NCI-H2171 treated with DMSO at 0.1 percent for 48 hours (cell line): ENCODE measurements around the gene NCK2.

Experiments used
- DNase-seq: peaks from one replicate; lab custom pipeline; 2025; lab: John Stamatoyannopoulos, UW

NCK2 gene

DNA sequence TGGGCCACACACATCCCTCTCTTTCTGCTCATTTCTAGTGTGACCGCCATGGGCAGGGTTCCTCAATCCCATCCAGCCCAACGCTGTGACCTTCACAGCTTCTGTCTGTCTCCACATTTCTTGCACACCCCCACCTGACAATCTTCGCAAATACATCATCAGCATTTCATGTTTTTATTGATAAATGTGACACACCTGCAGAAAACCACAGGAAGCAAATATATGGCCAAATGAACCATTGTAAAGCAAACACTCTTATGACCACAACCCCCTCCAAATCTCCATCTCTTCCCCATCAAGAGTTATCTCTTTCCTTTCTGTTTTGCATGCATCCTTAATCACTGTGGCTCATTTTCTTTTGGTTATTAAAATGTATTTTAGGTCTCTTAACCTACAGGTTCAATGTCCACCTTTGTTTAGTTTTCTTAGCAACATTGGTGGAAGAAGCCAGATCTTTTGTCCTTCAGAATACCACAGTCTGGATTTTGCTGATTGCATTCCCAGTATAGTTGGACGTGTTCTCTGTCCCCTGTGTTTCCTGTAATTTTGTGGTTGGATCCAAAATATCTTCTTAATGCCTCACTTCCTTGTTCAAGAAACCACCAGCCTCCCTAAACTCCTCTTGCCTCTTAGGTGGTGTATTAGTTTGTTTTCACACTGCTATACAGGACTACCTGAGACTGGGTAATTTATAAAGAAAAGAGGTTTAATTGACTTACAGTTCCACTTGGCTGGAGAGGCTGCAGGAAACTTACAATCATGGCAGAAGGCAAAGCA lies 9.8 kb upstream of the NCK2 start:
- DNase-seq: no peak

DNA sequence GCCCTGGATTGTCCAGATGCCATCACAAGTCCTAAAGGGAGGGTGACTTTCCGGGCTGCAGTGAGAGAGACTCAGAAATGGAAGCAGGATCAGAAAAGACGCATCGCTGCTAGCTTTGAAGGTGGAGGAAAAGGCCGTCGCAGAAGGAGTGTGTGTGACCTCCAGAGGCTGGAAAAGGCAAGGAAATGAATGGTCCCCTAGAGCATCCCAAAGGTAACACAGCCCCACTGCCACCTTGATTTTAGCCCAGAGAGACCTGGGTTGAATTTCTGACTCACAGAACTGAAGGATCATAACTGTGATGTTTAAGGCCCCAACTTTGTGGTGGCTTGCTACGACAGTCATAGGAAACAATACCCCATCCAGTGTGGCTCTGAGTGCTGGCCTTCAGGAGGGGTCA lies 8.6 kb upstream of the NCK2 start:
- DNase-seq: no peak

DNA sequence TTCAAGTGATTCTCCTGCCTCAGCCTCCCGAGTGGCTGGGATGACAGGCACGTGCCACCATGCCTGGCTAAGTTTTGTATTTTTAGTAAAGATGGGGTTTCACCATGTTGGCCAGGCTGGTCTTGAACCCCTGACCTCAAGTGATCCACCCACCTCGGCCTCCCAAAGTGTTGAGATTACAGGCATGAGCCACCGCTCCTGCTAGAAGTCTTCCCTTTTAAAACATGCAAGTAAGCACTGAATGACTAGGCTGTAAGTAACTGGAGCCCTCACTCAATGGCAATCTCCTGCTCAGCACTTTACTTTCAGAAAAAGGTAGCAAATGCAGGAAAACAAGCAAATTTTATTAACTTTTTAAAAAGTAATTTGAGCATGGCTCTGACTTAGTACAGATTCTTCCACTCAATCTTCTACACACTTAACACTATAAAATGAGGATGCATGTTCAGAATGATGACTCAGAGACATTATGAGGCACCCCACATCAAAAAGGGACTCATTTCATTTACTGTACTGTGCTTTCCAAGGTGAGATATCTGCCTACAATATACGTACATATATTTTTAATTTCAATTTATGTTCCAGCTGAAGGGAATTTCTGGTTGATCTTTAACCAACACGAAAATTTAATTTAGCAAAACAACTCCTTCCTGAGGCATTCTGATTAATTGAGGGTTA lies 6.6 kb upstream of the NCK2 start:
- no peak for DNase-seq

DNA sequence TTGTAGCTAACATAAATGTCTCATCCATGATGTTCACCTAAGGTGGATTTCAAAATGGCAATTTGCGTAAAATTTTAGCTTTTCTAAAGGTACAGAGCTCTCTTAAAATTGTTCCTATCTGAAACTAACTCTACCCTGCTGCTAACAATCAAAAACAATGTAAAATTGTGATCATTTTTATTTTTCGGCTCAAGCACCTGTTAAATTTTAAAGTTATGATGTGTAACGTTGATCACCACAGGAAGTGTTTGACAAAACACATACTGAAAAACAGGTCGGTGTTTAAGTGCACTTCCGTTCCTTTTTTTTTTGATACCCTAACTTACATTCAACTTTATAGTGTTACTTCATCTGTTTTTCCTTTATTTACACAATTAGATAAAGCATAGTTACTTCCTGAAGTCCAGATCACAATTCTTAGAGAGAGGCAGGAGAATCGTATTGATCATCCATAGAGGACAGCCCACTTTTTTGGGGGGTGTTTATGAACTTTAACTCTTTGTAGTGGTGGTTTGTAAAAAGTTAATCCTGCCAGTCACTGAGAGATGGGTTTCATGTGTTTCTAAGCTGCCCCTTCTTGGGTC lies 6.0 kb upstream of the NCK2 start:
- DNase-seq: no peak

DNA sequence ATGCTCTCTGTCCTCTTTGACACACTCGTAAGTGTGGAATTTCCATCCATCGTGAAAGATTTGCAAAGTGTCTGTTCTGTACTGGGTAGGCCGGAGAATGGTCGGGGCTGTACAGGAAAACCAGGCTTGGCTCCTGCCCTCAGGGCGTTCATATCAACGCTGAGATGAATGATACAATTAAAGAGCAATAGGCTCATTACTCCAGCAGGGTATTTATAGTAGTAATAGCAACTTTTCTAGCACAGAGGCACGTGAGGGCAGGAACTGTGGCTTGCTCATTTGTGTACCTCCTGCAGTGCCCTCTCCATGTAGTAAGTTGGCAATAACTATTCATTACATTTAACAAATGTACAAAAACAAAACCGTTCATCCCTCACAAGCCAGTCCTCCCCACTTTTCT lies 5.3 kb upstream of the NCK2 start:
- DNase-seq: no peak

DNA sequence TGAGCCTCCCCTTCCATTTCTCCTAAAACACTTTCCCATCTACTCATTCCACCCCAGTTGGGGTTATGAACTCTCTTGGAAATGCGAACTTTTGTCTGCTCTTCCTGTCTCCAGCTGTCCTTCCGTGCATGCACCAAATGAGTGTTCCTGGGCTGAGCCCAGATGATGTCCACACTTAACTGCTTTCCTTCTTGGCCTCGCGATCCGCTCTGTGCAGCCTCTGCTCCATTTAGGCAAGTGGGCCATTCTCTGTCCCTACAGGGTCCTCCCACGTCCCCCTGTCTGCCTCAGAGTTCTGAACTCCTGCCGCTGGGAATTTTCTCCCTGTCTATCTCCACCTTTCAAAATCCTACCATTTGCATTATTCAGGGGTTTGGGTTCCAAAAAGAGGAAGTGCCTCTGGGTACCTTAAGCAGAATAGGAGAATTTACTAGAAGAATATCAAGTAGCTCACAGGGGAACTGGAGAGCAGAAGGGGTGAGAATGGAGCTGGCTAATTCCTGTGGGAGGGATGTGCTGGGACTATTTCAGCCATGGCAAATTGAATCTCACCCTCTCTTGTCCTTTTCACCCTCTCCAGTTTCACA lies 4.7 kb upstream of the NCK2 start:
- no peak for DNase-seq

GRCh38 chr2:105741174-105741573 lies 3.5 kb upstream of the NCK2 start:
- no peak for DNase-seq

- no peak for DNase-seq
Measured at GRCh38 chr2:105741617-105742016, 3.1 kb upstream of the NCK2 start.

GRCh38 chr2:105744091-105744908 lies 412 bp upstream of the NCK2 start:
- DNase-seq: peak; percentile 44

GRCh38 chr2:105746177-105747080 lies 1.7 kb downstream of the NCK2 start:
- no peak for DNase-seq

DNA sequence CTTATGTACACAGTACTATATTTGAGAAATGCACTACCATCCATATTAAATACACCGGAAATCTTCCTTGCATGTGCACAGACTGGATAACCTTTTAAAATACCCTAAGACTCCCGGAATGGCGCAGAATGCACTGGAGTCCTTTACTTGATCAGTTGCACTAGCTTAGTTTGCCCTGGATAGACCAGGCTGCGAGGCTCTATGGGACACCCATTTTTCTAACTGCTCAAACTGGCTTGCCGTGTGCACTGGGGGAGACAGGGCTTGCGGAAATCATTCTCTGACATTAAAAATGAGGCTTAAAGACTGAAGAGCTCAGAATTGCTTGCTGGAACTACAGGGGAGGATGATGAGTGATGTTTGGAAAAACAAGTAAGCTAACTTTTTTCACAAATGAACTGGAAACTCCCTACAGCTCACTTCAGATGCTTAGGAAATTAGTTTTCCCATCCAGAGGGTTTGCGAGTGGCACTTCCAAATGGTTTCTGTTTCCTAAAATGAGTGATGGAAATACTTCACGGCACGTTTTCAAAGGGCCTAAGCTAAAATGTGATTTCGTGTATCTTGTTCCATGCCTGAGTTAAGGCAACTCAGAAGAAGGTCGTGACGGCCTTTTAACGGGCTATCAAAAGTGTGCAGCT lies 2.7 kb downstream of the NCK2 start:
- no peak for DNase-seq

GRCh38 chr2:105747991-105748390 lies 3.3 kb downstream of the NCK2 start:
- DNase-seq: no peak

GRCh38 chr2:105748566-105748965 lies 3.9 kb downstream of the NCK2 start:
- no peak for DNase-seq

DNA sequence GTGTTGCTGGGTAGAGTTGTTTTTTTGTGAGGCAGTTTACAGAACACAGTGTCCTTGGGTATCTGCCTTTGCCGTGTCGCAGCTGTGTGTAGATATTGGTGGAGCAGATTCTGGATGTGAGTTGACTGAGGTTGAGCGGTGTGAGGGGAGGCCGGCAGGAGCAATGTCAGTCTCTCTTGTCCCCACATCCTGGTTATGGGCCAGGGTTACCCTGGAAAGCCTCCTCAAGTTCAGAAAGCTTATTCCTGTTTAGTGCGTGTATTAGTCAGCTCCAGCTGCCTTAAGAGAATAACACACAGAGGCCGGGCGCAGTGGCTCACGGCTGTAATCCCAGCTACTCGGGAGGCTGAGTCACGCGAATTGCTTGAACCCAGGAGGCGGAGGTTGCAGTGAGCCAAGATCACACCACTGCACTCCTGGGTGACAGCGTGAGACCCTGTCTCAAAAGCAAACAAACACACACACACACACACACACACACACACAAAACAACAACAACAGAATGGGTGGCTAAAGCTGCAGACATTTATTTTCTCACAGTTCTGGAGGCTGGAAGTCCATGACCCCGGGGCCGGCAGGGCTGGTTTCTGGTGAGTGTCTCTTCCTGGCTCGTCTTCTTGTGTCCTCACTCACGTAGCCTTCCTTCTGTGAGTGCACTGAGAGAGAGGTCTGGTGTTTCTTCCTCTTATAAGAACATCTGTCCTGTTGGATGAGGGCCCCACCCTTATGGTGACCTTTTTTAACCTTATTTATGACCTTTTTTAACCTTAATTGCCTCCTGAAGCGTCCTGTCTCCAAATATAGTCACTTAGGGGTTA lies 5.1 kb downstream of the NCK2 start:
- no peak for DNase-seq

- DNase-seq: no peak
Measured at GRCh38 chr2:105750735-105751134, 6.0 kb downstream of the NCK2 start.

- DNase-seq: no peak
Measured at GRCh38 chr2:105751272-105751671, 6.6 kb downstream of the NCK2 start.

GRCh38 chr2:105752691-105753358 lies 8.1 kb downstream of the NCK2 start:
- DNase-seq: no peak

DNA sequence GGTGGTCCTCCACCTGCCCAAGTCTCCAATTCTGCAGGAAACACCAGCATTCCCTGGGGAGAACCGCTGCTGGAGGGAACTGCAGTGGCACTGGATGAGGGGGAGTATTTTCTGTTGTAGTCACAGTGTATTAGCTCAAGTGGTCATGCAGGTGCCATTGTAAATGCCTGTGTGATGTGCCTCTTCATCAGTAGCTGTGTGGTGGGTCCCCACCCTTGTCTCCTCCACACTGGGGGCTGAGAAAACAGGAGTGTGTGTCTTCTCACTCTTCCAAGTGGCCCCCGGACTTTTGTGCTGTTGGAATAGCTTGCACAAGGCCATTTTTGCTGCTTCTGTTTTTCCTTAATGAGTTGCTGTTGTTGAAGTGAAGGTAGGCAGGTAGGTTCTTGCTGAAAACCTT lies 8.7 kb downstream of the NCK2 start:
- no peak for DNase-seq

DNA sequence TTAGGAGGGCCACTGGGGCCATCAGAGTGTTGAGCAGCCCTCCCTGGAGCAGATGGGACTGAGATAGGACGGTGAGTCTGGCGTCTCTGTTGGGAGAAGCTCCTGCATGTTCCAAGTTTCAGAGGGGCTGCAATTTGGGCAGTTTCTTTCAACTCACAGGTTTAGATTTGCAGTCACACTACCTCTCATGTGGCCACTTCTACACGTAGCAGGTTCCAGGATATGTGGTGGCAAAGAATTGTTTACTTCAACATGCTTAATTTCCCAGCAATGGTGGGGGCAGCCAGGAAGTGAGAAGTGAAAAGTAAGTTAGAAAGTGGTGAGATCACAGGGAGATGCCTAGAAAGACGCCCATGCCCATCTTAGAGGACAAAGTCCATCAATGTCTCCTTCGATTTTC lies 9.3 kb downstream of the NCK2 start:
- no peak for DNase-seq
